SK-N-SH (cell line): ENCODE results near the gene MYO9B. TPM values are rescaled to one million over a fixed set of nuclear protein-coding genes. Genes with fewer than 3 reads are reported as not detected.

Source experiments
- CTCF ChIA-PET: fragments of 300-600, 350-600 bp; formaldehyde crosslinking; extraction: SDS; loops from one replicate; lab custom pipeline; 2021; lab: Yijun Ruan, JAX
- POLR2A ChIA-PET: fragments of 350-600 bp; sonication (Branson Sonifier 250); formaldehyde crosslinking; extraction: SDS; loops from one replicate; lab custom pipeline; 2020; ENCODE audit warnings: antibody characterized with exemption, inconsistent platforms; lab: Yijun Ruan, JAX
- DNase-seq: peaks from one replicate; pipeline ENCODE4 v3.0.0; 2012
- H2AFZ ChIP-seq: fragments of 200-600 bp; sonication (generic); 2 replicates; pipeline ENCODE4 v1.8.1; 2016; ENCODE audit warnings: antibody characterized with exemption, mild to moderate bottlenecking, low read depth
- H3F3A ChIP-seq: fragments of 200-600 bp; sonication (generic); replicated peaks from 2 replicates; pipeline ENCODE3; 2016; ENCODE audit warnings: antibody characterized with exemption, mild to moderate bottlenecking; ENCODE audit not compliant: insufficient read depth
- H3K27ac ChIP-seq, 2 experiments: fragments of 200-500 bp in 1 of 2; fragments of 200-600 bp in 1 of 2; sonication (Bioruptor generic) in 1 of 2; sonication (generic), shearing (Covaris generic) in 1 of 2; 2 replicates each; pipeline versions ENCODE4 v1.5.1 to v1.6.1; 2014 to 2016; ENCODE audit warnings: low read depth in 2 of 2, inconsistent platforms in 1 of 2, low read length in 1 of 2, mild to moderate bottlenecking in 1 of 2, mixed read lengths in 1 of 2
- H3K27me3 ChIP-seq: fragments of 200-600 bp; sonication (generic), shearing (Covaris generic); 2 replicates; pipeline ENCODE4 v1.6.1; 2016; ENCODE audit warnings: mixed run types; ENCODE audit not compliant: insufficient read depth
- H3K36me3 ChIP-seq, 2 experiments: fragments of 200-500 bp in 1 of 2; fragments of 200-600 bp in 1 of 2; sonication (Bioruptor generic) in 1 of 2; sonication (generic) in 1 of 2; replicated peaks in 1 of 2; 2 replicates each; pipeline versions ENCODE3 to v1.5.1; 2014 to 2016; ENCODE audit warnings: low read length in 1 of 2, mild to moderate bottlenecking in 1 of 2; ENCODE audit not compliant: insufficient read depth in 2 of 2, control insufficient read depth in 1 of 2
- H3K4me1 ChIP-seq, 2 experiments: fragments of 200-500 bp in 1 of 2; fragments of 200-600 bp in 1 of 2; sonication (Bioruptor generic) in 1 of 2; sonication (generic), shearing (Covaris generic) in 1 of 2; 2 replicates each; pipeline versions ENCODE4 v1.5.1 to v1.6.1; 2014 to 2016; ENCODE audit warnings: low read depth in 1 of 2, low read length in 1 of 2, mixed run types in 1 of 2; ENCODE audit not compliant: insufficient read depth in 2 of 2, control insufficient read depth in 1 of 2
- H3K4me2 ChIP-seq: fragments of 200-600 bp; sonication (generic), shearing (Covaris generic); 2 replicates; pipeline ENCODE4 v1.6.1; 2017; ENCODE audit warnings: mixed run types
- H3K4me3 ChIP-seq, 2 experiments: fragments of 200-500 bp in 1 of 2; fragments of 200-600 bp in 1 of 2; sonication (Bioruptor generic) in 1 of 2; sonication (generic), shearing (Covaris generic) in 1 of 2; 2 replicates each; pipeline versions ENCODE4 v1.5.1 to v1.8.1; 2014 to 2016; ENCODE audit warnings: low read depth in 2 of 2, inconsistent platforms in 1 of 2, low read length in 1 of 2, mild to moderate bottlenecking in 1 of 2, mixed read lengths in 1 of 2, moderate library complexity in 1 of 2
- H3K79me2 ChIP-seq: fragments of 200-600 bp; sonication (generic); 2 replicates; pipeline ENCODE4 v1.8.1; 2017; ENCODE audit warnings: mild to moderate bottlenecking; ENCODE audit not compliant: insufficient read depth
- H3K9ac ChIP-seq: fragments of 200-600 bp; sonication (generic); 2 replicates; pipeline ENCODE4 v1.6.1; 2017; ENCODE audit warnings: mixed run types
- H3K9me2 ChIP-seq: fragments of 200-600 bp; sonication (generic); 2 replicates; pipeline ENCODE4 v1.6.1; 2017; ENCODE audit warnings: mixed run types
- H3K9me3 ChIP-seq: fragments of 200-600 bp; sonication (generic); 2 replicates; pipeline ENCODE4 v1.6.1; 2017; ENCODE audit warnings: mixed run types, mild to moderate bottlenecking, moderate library complexity
- H4K20me1 ChIP-seq: fragments of 200-600 bp; sonication (generic); 2 replicates; pipeline ENCODE4 v1.6.1; 2017; ENCODE audit warnings: mild to moderate bottlenecking, mixed run types; ENCODE audit not compliant: insufficient read depth
- EP300 ChIP-seq, 2 experiments: IDR thresholded peaks; 2 replicates each; pipeline versions ENCODE4 v1.4.0 to v1.6.1; 2012; ENCODE audit warnings: borderline replicate concordance in 1 of 2, low read depth in 1 of 2, low read length in 1 of 2
- FOXJ3 ChIP-seq: sonication (generic); formaldehyde crosslinking; IDR thresholded peaks from 2 replicates; pipeline ENCODE4 v1.5.1; 2020; ENCODE audit warnings: mild to moderate bottlenecking, missing genetic modification reagents
- FOXM1 ChIP-seq: IDR thresholded peaks from 2 replicates; pipeline ENCODE4 v1.4.0; 2012; ENCODE audit warnings: low read depth, mild to moderate bottlenecking
- JUND ChIP-seq: IDR thresholded peaks from 2 replicates; pipeline ENCODE4 v1.4.0; 2012
- MXI1 ChIP-seq: IDR thresholded peaks from 2 replicates; pipeline ENCODE4 v1.6.1; 2012; ENCODE audit warnings: mild to moderate bottlenecking, low read depth, low read length, improper control_type of control experiment
- NFIC ChIP-seq: IDR thresholded peaks from 2 replicates; pipeline ENCODE4 v1.4.0; 2012; ENCODE audit warnings: borderline replicate concordance
- POLR2AphosphoS5 ChIP-seq: IDR thresholded peaks from 2 replicates; pipeline ENCODE4 v1.6.1; 2012; ENCODE audit warnings: low read depth, low read length
- SMC3 ChIP-seq: IDR thresholded peaks from 2 replicates; pipeline ENCODE4 v1.6.1; 2012; ENCODE audit warnings: low read depth, low read length, improper control_type of control experiment
- TAF1 ChIP-seq: IDR thresholded peaks from 2 replicates; pipeline ENCODE4 v1.6.1; 2012; ENCODE audit warnings: low read depth, mild to moderate bottlenecking, low read length, moderate library complexity, borderline replicate concordance
- TEAD4 ChIP-seq: IDR thresholded peaks from 2 replicates; pipeline ENCODE4 v1.4.0; 2012; ENCODE audit warnings: mild to moderate bottlenecking, borderline replicate concordance; ENCODE audit not compliant: insufficient read depth
- WGBS: methylation state at CpG from one replicate; pipeline ENCODE4 v1.1.6; 2017; ENCODE audit warnings: low lambda C conversion rate; 5-methylcytosine and 5-hydroxymethylcytosine counted together
- polyA plus RNA-seq, 3 experiments: library from polyadenylated mRNA; depleted of rRNA; stranded (reverse); fragments of >200 nt; gene quantifications; 2 replicates each; pipeline ENCODE4 v1.2.3, GENCODE V29; 2012
- TF ChIP-seq, protein P1 (sequence below): IDR thresholded peaks from 2 replicates; pipeline ENCODE4 v1.4.0; 2012; ENCODE audit warnings: low read depth, borderline replicate concordance
- TF ChIP-seq, protein P2 (sequence below): IDR thresholded peaks from 2 replicates; pipeline ENCODE4 v1.6.1; 2012; ENCODE audit warnings: mild to moderate bottlenecking, low read depth, low read length, moderate library complexity

The MYO9B gene
- polyA plus RNA-seq, 1 of the 3 experiments (the other 2 are of a cell fraction) = 37.6 TPM

DNA sequence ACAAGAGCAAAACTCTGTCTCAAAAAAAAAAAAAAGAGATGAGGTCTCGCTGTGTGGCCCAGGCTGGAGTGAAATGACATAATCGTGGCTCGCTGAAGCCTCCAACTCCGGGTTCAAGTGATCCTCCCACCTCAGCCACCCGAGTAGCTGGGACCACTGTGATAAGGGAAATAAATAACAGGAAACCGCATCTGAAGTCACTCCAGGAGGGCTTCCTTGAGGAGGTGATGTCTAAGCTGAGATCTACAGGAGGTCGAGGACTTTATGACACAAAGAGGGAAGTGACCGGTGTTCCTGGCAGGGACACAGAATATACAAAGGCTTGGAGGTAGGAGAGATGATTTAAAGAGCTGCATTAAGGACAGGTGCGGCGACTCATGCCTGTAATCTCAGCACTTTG is 179.1 kb downstream of the MYO9B start (continued):
- no peak for TF ChIP-seq MXI1

DNA sequence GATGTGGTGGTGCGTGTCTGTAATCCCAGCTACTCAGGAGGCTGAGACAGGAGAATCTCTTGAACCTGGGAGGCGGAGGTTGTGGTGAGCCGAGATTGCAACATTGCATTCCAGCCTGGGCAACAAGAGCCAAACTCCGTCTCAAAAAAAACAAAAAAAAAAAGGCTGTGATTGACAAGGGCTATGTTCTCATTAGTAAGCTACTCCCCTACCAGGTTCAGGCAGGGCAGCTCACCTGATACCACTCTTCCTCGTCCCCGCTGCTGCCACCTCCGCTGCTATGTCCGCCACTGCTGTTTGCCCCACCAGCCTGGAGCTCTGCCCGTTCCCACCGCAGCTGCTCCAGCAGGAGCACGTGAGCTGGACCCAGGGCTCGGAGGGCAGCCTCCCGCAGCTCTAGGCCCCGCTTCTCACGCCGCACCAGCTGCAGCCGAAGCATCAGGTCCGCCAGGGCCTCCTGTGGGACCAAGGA is 179.6 kb downstream of the MYO9B start:
- POLR2A ChIA-PET = no interaction called here
- Histone ChIP-seq H3K4me3 (no peak overlapping the region), H3K27me3 (no peaks in the 10 kb centered on the region), H3K27ac (no peak overlapping the region), H3K9me2 (no peaks in the 10 kb centered on the region), H3F3A (no peaks in the 10 kb centered on the region), H3K4me2 (no peak overlapping the region), H3K4me1 (no peaks in the 10 kb centered on the region), H3K36me3 (no peaks in the 10 kb centered on the region), H2AFZ (no peak overlapping the region), H3K79me2 (no peaks in the 10 kb centered on the region), H3K9me3 (peaks cover 9% of the 10 kb centered on the region; the same call in 1 of the 2 replicates), H3K9ac (no peak overlapping the region), H4K20me1 (no peaks in the 10 kb centered on the region)
- WGBS = 77% methylated on average over 18 of the region's 18 CpGs
- TF ChIP-seq TEAD4 = no peak
- TF ChIP-seq, protein P1, sequence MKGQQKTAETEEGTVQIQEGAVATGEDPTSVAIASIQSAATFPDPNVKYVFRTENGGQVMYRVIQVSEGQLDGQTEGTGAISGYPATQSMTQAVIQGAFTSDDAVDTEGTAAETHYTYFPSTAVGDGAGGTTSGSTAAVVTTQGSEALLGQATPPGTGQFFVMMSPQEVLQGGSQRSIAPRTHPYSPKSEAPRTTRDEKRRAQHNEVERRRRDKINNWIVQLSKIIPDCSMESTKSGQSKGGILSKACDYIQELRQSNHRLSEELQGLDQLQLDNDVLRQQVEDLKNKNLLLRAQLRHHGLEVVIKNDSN = no peak
- TF ChIP-seq JUND = no peak
- TF ChIP-seq FOXM1 = no peak
- no peak for TF ChIP-seq POLR2AphosphoS5
- no peak for TF ChIP-seq NFIC
- TF ChIP-seq, protein P2, sequence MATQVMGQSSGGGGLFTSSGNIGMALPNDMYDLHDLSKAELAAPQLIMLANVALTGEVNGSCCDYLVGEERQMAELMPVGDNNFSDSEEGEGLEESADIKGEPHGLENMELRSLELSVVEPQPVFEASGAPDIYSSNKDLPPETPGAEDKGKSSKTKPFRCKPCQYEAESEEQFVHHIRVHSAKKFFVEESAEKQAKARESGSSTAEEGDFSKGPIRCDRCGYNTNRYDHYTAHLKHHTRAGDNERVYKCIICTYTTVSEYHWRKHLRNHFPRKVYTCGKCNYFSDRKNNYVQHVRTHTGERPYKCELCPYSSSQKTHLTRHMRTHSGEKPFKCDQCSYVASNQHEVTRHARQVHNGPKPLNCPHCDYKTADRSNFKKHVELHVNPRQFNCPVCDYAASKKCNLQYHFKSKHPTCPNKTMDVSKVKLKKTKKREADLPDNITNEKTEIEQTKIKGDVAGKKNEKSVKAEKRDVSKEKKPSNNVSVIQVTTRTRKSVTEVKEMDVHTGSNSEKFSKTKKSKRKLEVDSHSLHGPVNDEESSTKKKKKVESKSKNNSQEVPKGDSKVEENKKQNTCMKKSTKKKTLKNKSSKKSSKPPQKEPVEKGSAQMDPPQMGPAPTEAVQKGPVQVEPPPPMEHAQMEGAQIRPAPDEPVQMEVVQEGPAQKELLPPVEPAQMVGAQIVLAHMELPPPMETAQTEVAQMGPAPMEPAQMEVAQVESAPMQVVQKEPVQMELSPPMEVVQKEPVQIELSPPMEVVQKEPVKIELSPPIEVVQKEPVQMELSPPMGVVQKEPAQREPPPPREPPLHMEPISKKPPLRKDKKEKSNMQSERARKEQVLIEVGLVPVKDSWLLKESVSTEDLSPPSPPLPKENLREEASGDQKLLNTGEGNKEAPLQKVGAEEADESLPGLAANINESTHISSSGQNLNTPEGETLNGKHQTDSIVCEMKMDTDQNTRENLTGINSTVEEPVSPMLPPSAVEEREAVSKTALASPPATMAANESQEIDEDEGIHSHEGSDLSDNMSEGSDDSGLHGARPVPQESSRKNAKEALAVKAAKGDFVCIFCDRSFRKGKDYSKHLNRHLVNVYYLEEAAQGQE = no peak
- TF ChIP-seq TAF1 = no peak
- TF ChIP-seq FOXJ3 (CRISPR knock-in tag) = no peak
- TF ChIP-seq SMC3 = no peak
- TF ChIP-seq EP300 (IDR thresholded peaks at IDR 0.05; ENCODE audit: borderline replicate concordance in 1 of 2, low read depth in 1 of 2, low read length in 1 of 2) = no peak
- DNase-seq = no peak
- CTCF ChIA-PET = interaction anchor here (1.7 kb wide), 1 partner anchor 28 kb away, joined by 4 read pairs; no protein-coding TSS in a partner anchor
